HG03460 (cell line): Measurements from ENCODE around the gene PPDPF.
A peak's percentile ranks its signal among the peaks of the same experiment; 100 is the strongest.
"Not testable (repeated sequence)": the region's sequence is repeated elsewhere in the genome, so short reads cannot be mapped to it uniquely, and the experiment has no call there.

Experiments
- ATAC-seq: cut with Tn5 transposase; IDR thresholded peaks from one replicate; pipeline ENCODE4 v1.9.1; 2021; ENCODE audit not compliant: unreplicated experiment

Gene PPDPF

GRCh38 chr20:63520504-63520933, at the start of gene PPDPF:
TSS of gene PPDPF (plus strand) at chr20:63520765. CDS start at chr20:63521309, 544 bp downstream.
- peak; percentile 62 for ATAC-seq

GRCh38 chr20:63471002-63471716, 49.4 kb upstream of the PPDPF start:
- ATAC-seq, result no peak

- no peak for ATAC-seq
Measured at GRCh38 chr20:63471717-63471980, 48.9 kb upstream of the PPDPF start.

- ATAC-seq, result no peak
Measured at GRCh38 chr20:63471981-63472831, 48.4 kb upstream of the PPDPF start, which contains the start of gene KCNQ2. TSS of gene KCNQ2 (minus strand) at chr20:63472655. CDS start at chr20:63472463, 192 bp downstream.

- no peak for ATAC-seq
Measured at GRCh38 chr20:63472862-63473390, 47.6 kb upstream of the PPDPF start.

- ATAC-seq, result no peak
Measured at GRCh38 chr20:63473555-63474449, 46.8 kb upstream of the PPDPF start.

- ATAC-seq, result no peak
Measured at GRCh38 chr20:63475209-63475608, 45.4 kb upstream of the PPDPF start.

GRCh38 chr20:63477061-63477616, 43.4 kb upstream of the PPDPF start:
- ATAC-seq, result no peak

GRCh38 chr20:63477944-63478343, 42.6 kb upstream of the PPDPF start:
- ATAC-seq, result no peak

- ATAC-seq, result no peak
Measured at GRCh38 chr20:63478346-63479302, 41.9 kb upstream of the PPDPF start.

- not testable (repeated sequence) for ATAC-seq
Measured at GRCh38 chr20:63479695-63480419, 40.7 kb upstream of the PPDPF start.

GRCh38 chr20:63481503-63481902, 39.1 kb upstream of the PPDPF start:
- ATAC-seq, result no peak

- ATAC-seq, result no peak
Measured at GRCh38 chr20:63482021-63482587, 38.5 kb upstream of the PPDPF start.

GRCh38 chr20:63483834-63484233, 36.7 kb upstream of the PPDPF start:
- no peak for ATAC-seq

- ATAC-seq, result no peak
Measured at GRCh38 chr20:63484236-63484635, 36.3 kb upstream of the PPDPF start.

GRCh38 chr20:63484651-63485403, 35.7 kb upstream of the PPDPF start:
- ATAC-seq, result no peak

- no peak for ATAC-seq
Measured at GRCh38 chr20:63486300-63486855, 34.2 kb upstream of the PPDPF start.
